Common myeloid progenitor, CD34-positive (primary cell): Measurements from ENCODE around the gene ELF1.

Source experiments
- CTCF ChIA-PET: fragments of 350-600 bp; sonication (Branson Sonifier 250); formaldehyde crosslinking; loops from one replicate; lab custom pipeline; 2021; ENCODE audit warnings: antibody characterized with exemption; lab: Charles Lee
- POLR2A ChIA-PET: fragments of 350-600 bp; sonication (Branson Sonifier 250); formaldehyde crosslinking; loops from one replicate; lab custom pipeline; 2021; ENCODE audit warnings: antibody characterized with exemption; lab: Charles Lee
- DNase-seq, 3 donors: peaks; one replicate each; pipeline versions ENCODE4 v3.0.0 to v3.0.0-alpha.2; 2013
- H3K27ac ChIP-seq, 2 experiments: 1 replicate in 1 of 2; 2 replicates in 1 of 2; pipeline ENCODE4 v1.7.0; 2013; ENCODE audit warnings: inconsistent platforms in 2 of 2, low read length in 2 of 2, mild to moderate bottlenecking in 2 of 2, low read depth in 1 of 2, moderate library complexity in 1 of 2; ENCODE audit not compliant: severe bottlenecking in 2 of 2, insufficient read depth in 1 of 2, poor library complexity in 1 of 2
- H3K27me3 ChIP-seq, 5 experiments: replicated peaks in 2 of 5; 1 replicate in 3 of 5; 2 replicates in 2 of 5; pipeline versions ENCODE4 v1.6.1 to v1.7.0; 2013; ENCODE audit warnings: low read length in 4 of 5, mild to moderate bottlenecking in 2 of 5, moderate library complexity in 2 of 5, inconsistent platforms in 1 of 5; ENCODE audit not compliant: insufficient read depth in 5 of 5, control insufficient read depth in 4 of 5
- H3K36me3 ChIP-seq, 4 experiments: 1 replicate in 2 of 4; 2 replicates in 2 of 4; pipeline versions ENCODE4 v1.6.1 to v1.7.0; 2013; ENCODE audit warnings: low read length in 3 of 4, control low read depth in 1 of 4, mild to moderate bottlenecking in 1 of 4; ENCODE audit not compliant: control insufficient read depth in 4 of 4, insufficient read depth in 4 of 4
- H3K4me1 ChIP-seq, 4 experiments: 1 replicate in 3 of 4; 2 replicates in 1 of 4; pipeline versions ENCODE4 v1.6.1 to v1.7.1; 2013; ENCODE audit warnings: low read length in 3 of 4, mild to moderate bottlenecking in 3 of 4, control low read depth in 1 of 4, inconsistent platforms in 1 of 4, moderate library complexity in 1 of 4; ENCODE audit not compliant: control insufficient read depth in 4 of 4, insufficient read depth in 4 of 4; ENCODE audit errors: control extremely low read depth in 1 of 4
- H3K4me3 ChIP-seq, 7 experiments: 1 replicate in 4 of 7; 2 replicates in 3 of 7; pipeline versions ENCODE4 v1.5.1 to v1.7.0; 2013; ENCODE audit warnings: mild to moderate bottlenecking in 7 of 7, low read length in 6 of 7, moderate library complexity in 6 of 7, inconsistent platforms in 2 of 7, low read depth in 2 of 7, control low read depth in 1 of 7; ENCODE audit not compliant: insufficient read depth in 4 of 7, control insufficient read depth in 1 of 7; ENCODE audit errors: extremely low read depth in 1 of 7
- H3K9me3 ChIP-seq, 5 experiments: 1 replicate in 4 of 5; 2 replicates in 1 of 5; pipeline versions ENCODE4 v1.6.1 to v1.7.1; 2013; ENCODE audit warnings: low read length in 4 of 5, mild to moderate bottlenecking in 2 of 5, inconsistent platforms in 1 of 5, low read depth in 1 of 5, moderate library complexity in 1 of 5; ENCODE audit not compliant: control insufficient read depth in 4 of 5, insufficient read depth in 2 of 5; ENCODE audit errors: control extremely low read depth in 1 of 5
- WGBS: methylation state at CpG from one replicate; pipeline ENCODE4 v1.1.5; 2013; ENCODE audit not compliant: insufficient coverage; 5-methylcytosine and 5-hydroxymethylcytosine counted together

Gene ELF1

DNA sequence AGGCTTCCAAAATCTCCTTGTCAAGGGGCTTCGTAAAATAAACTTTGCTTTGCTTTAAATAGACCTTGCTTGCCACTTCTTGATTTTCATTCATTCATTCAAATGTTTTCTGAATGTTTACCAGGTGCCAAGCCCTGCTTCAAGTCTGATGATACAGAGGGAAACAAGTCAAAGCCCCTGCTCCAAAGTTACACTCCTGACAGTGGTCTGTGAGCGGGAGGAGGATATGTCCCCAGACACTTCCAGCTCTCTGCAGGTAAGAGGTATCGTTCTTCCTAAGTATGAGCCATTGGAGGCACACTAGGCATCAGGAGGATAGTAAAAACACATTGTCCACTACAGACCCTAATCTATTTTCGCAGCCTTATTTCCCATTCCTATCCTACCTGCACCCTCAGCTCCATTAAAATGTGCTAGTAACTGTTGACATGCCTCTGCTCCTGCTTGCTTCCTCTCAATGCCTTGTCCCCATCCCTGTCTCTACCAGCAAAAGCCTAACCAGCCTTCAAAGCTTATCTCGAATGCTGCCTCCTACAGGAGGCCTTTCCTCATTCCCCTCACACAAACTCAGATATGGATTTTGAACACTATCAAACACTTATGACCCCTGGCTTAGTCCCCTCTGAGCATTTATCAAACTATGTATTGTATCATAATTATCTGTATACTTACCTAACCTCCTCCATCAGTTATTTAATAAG lies 36.0 kb upstream of the ELF1 start:
- Histone ChIP-seq H3K9me3 (no peaks in the 10 kb centered on the region), H3K27me3 (no peaks in the 10 kb centered on the region), H3K27ac (no peak overlapping the region), H3K4me1 (peaks cover 32 to 80% (median 51%) of the 10 kb centered on the region in 4 experiments), H3K36me3 (no peaks in the 10 kb centered on the region), H3K4me3 (no peak overlapping the region)
- DNase-seq = no peak
- CTCF ChIA-PET = interaction anchor here (0.6 to 2.8 kb wide), 19 partner anchors 10 to 168 kb away, joined by 3 to 11 read pairs (median 4); partner anchors contain the start of gene ELF1
- 93% methylated on average over 4 of the region's 5 CpGs for WGBS
- POLR2A ChIA-PET = interaction anchor here (0.6 to 1.1 kb wide), 3 partner anchors 62 to 266 kb away, joined by 3 to 4 read pairs (median 3); no protein-coding TSS in a partner anchor

GRCh38 chr13:41054212-41054877 lies 35.2 kb upstream of the ELF1 start:
- Histone ChIP-seq H3K4me1 (peaks cover 33 to 86% (median 54%) of the 10 kb centered on the region in 4 experiments), H3K4me3 (peak overlapping the region in 2 of 7 experiments; percentile 2 to 31), H3K9me3 (no peaks in the 10 kb centered on the region), H3K36me3 (no peaks in the 10 kb centered on the region), H3K27ac (peak overlapping the region in 1 of 2 experiments; percentile 56), H3K27me3 (no peaks in the 10 kb centered on the region)
- 38% methylated on average over 7 of the region's 9 CpGs for WGBS
- ChIA-PET POLR2A (interaction anchor here (0.6 to 1.1 kb wide), 3 partner anchors 61 to 266 kb away, joined by 3 to 4 read pairs (median 3); no protein-coding TSS in a partner anchor), CTCF (interaction anchor here (0.8 to 2.8 kb wide), 20 partner anchors 9 to 168 kb away, joined by 3 to 11 read pairs (median 4); partner anchors contain the start of gene ELF1)
- DNase-seq = peak; percentile 75 to 89 (median 87)

- peak overlapping the region in 2 of 7 experiments; percentile 18 to 24 for H3K4me3 ChIP-seq
- peaks cover 27 to 78% (median 47%) of the 10 kb centered on the region in 4 experiments for H3K4me1 ChIP-seq
- ChIA-PET CTCF (interaction anchor here (0.8 to 2.8 kb wide), 15 partner anchors 8 to 83 kb away, joined by 3 to 11 read pairs (median 4); partner anchors contain the start of gene ELF1), POLR2A (no interaction called here)
- H3K9me3 ChIP-seq = peaks cover 0 to 1% (median 0%) of the 10 kb centered on the region in 5 experiments
- peak; percentile 57 to 90 (median 87) for DNase-seq
- H3K27ac ChIP-seq = peak overlapping the region in 1 of 2 experiments; percentile 56
- 100% methylated on average over 1 of the region's 2 CpGs for WGBS
- H3K27me3 ChIP-seq = no peaks in the 10 kb centered on the region
- no peaks in the 10 kb centered on the region for H3K36me3 ChIP-seq
These were observed 34.3 kb upstream of the ELF1 start for GRCh38 chr13:41053384-41053826.

DNA sequence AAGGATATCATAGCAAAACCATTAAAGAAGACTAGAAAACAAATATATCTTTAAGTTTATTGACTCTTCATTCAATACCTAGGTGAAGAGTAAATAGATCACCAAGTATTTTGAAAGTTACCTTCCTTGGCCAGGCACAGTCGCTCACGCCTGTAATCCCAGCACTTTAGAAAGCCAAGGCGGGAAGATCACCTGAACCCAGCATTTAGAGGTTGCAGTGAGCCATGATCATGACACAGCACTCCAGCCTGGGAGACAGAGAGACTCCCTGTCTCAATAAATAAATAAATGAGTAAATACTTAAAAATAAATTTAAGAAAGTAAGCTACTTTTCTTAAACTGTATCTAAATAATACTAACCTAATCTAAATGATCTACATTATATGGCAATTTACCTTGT lies 33.3 kb upstream of the ELF1 start:
- Histone ChIP-seq H3K9me3 (peaks cover 0 to 9% (median 2%) of the 10 kb centered on the region in 5 experiments), H3K4me3 (no peak overlapping the region), H3K27ac (peak overlapping the region in 1 of 2 experiments; percentile 56), H3K27me3 (no peaks in the 10 kb centered on the region), H3K36me3 (peaks cover 0 to 5% (median 0%) of the 10 kb centered on the region in 4 experiments), H3K4me1 (peaks cover 23 to 68% (median 40%) of the 10 kb centered on the region in 4 experiments)
- 80% methylated on average over 1 of the region's 3 CpGs for WGBS
- ChIA-PET CTCF (interaction anchor here (1.1 to 2.0 kb wide), 5 partner anchors 11 to 78 kb away, joined by 3 to 7 read pairs (median 5); no protein-coding TSS in a partner anchor), POLR2A (no interaction called here)
- DNase-seq = no peak

- POLR2A ChIA-PET = no interaction called here
- Histone ChIP-seq H3K36me3 (peaks cover 0 to 5% (median 0%) of the 10 kb centered on the region in 4 experiments), H3K4me1 (peaks cover 16 to 45% (median 25%) of the 10 kb centered on the region in 4 experiments), H3K27ac (no peak overlapping the region), H3K9me3 (peaks cover 0 to 9% (median 2%) of the 10 kb centered on the region in 5 experiments), H3K4me3 (no peak overlapping the region), H3K27me3 (no peaks in the 10 kb centered on the region)
- CTCF ChIA-PET = interaction anchor here (1.1 kb wide), 2 partner anchors 9 to 10 kb away, joined by 3 to 4 read pairs; no protein-coding TSS in a partner anchor
- peak in 2 of 3 donors; percentile 58 to 70 for DNase-seq
- WGBS = 87% methylated on average over 2 of the region's 4 CpGs
These were observed 30.6 kb upstream of the ELF1 start for GRCh38 chr13:41049480-41050440.

DNA sequence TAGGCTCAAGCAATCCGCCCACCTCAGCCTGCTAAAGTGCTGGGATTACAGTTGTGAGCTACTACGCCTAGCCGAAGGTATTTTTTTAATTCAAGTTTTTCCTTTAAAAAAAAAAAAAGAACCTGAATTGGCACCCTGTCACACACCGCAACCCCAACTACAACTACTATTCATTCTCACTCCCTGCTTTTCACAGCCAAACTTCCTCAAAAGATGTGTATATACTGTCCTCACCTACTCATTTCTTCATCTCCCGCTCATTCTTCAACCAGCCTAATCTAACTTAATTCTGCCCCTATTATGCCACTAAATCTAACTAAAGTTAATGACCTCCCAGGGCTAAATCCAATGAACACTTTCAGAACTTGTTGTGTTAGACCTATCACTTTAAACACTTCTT lies 29.5 kb upstream of the ELF1 start:
- Histone ChIP-seq H3K9me3 (peaks cover 0 to 9% (median 2%) of the 10 kb centered on the region in 5 experiments), H3K27ac (no peak overlapping the region), H3K27me3 (no peaks in the 10 kb centered on the region), H3K4me1 (peaks cover 6 to 34% (median 19%) of the 10 kb centered on the region in 4 experiments), H3K36me3 (peaks cover 0 to 5% (median 0%) of the 10 kb centered on the region in 4 experiments), H3K4me3 (no peak overlapping the region)
- ChIA-PET CTCF (interaction anchor here (1.3 kb wide), 1 partner anchor 8 kb away, joined by 4 read pairs; no protein-coding TSS in a partner anchor), POLR2A (interaction anchor here (0.7 kb wide), 2 partner anchors 12 to 426 kb away, joined by 3 read pairs; no protein-coding TSS in a partner anchor)
- DNase-seq = no peak
- 100% methylated on average over 3 of the region's 5 CpGs for whole genome bisulfite sequencing
